ENCODE results near the gene CLINT1.
A peak's percentile ranks its signal among the peaks of the same experiment; 100 is the strongest.
"Not testable (repeated sequence)": the region's sequence is repeated elsewhere in the genome, so short reads cannot be mapped to it uniquely, and the experiment has no call there.

Gene CLINT1

DNA sequence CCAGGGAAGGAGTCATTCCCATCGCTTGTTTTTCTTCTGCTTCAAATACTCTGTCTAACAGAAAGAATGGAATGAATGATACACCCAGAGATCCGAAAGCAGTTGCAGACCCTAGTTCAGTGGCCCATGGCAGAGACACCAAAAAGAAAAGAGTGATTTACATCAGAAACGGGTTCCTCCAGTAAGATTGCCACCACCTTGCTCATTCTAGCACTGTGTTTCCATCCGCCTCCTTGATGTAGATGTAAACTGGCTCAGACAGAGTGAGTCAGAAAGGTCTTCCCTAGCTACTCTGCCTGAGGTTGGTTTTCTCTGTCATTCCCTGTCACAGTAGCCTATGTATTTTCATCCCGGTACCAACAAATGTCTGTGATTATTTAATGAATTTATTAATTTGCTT is 15.9 kb upstream of the CLINT1 start:
- peaks cover 18% of the 10 kb centered on the region for H3K4me1 Mint-ChIP-seq (ENCODE audit: low read depth)
- H3K9me3 Mint-ChIP-seq, result no peaks in the 10 kb centered on the region
- H3K4me3 Mint-ChIP-seq, result no peak overlapping the region
- no peak overlapping the region for H3K27ac Mint-ChIP-seq
- DNase-seq, result no peak
- H3K27me3 Mint-ChIP-seq, result no peaks in the 10 kb centered on the region
- no peaks in the 10 kb centered on the region for H3K36me3 Mint-ChIP-seq (ENCODE audit: low read depth)

DNA sequence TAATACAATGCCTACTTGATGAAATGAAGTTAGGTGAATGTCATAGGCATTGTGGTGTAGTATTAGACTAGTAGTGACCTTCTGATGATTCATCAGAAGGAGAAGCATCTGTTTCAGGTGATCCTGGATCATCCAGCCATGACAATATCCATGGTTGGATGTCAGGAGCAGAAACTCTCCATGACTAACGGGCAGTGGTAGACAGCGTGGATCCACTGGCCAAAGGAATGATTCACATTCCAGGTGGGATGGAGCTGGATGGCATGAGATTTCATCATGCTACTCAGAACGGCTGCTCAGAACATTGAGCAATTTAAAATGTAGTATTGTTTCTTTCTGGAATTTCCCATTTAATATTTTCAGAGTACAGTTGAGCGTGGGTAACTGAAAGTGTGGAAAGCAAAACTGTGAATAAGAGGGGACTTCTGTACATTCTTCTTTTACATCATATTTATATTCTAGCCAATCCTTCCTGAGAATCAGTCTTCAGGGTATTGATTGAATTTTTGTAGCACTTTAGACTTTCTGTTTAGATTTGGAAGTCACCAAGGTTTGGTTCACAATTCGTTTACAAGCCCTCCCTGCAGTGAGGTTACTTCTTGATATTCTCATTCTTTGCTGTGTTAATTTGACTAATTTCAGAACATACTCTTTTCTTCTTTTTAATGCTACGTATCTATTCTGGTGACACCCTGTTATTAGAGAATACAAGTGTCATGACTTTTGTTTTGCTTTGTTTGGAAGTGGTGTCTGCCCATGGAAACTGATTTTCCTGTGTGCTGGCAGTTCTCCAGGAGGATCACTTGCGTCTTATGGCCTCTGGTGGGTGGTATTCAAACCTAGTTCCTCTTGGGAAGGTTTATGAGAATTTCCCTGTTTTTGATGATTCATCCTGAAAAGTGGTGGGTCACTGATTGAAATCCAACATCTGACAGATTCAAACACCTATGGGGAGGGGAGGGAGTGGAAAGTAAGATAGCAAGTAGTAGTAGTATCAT is 12.2 kb upstream of the CLINT1 start:
- H3K9me3 Mint-ChIP-seq, result peaks cover 2% of the 10 kb centered on the region

DNA sequence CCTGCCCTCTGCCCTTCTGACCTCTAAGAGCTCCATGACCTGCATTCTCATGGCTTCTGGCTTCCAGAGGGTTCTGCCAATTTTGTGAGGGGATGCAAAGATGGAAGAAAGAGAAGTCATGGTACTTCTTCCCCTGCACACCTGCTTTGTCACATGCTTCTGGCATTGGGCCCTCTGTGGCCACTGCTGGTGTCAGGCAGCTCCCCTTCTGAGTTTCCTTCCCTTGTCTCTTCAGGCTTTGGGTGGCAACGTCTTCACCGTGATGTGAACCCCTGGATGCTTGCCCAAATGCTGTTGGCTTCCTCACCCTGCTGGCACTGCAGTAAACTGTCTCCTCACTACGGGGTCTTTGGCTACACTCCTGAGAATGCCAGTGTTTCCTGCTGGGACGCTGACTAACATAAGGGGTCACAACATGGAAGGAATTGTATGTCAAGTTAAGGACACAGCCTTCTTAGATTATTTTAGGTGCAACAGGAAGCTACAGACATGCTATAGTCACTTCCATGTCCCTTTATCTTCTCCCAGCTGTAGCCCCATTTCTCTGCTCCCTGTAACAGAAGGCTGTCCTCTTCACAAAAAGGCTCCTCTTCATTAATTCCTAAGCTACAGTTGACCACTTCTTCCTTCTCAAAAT is 8.9 kb upstream of the CLINT1 start:
- H3K9me3 Mint-ChIP-seq, result peaks cover 2% of the 10 kb centered on the region
- peaks cover 22% of the 10 kb centered on the region for H3K4me1 Mint-ChIP-seq (ENCODE audit: low read depth)
- no peaks in the 10 kb centered on the region for H3K27me3 Mint-ChIP-seq
- H3K27ac Mint-ChIP-seq, result no peak overlapping the region
- no peaks in the 10 kb centered on the region for H3K36me3 Mint-ChIP-seq (ENCODE audit: low read depth)
- DNase-seq, result no peak
- no peak overlapping the region for H3K4me3 Mint-ChIP-seq

More for the DNA sequence above, 12.2 kb upstream of the CLINT1 start:
- H3K27me3 Mint-ChIP-seq, result no peaks in the 10 kb centered on the region
- no peaks in the 10 kb centered on the region for H3K36me3 Mint-ChIP-seq (ENCODE audit: low read depth)
- H3K4me3 Mint-ChIP-seq, result no peak overlapping the region
- DNase-seq, result peak; percentile 32
- peaks cover 18% of the 10 kb centered on the region for H3K4me1 Mint-ChIP-seq (ENCODE audit: low read depth)
- peak overlapping the region; percentile 82 for H3K27ac Mint-ChIP-seq

DNA sequence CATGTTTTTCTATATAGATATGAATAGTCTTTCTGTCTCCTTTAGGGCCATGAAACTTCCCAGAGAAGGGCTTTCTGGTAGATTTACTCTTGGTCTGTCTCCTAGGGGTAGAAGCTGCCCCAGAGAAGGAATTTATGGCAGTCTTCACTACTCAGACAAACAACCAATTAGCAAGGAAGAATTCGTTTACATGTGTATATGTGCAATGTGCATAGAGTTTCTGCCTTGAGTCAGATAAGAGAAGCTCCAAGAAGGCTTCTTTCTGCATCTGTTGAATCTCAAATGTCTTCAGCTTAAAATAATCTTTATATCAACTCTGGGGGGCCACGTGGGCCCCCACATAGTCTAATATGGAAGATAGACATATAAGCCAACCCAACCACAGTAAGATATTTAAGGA is 7.6 kb upstream of the CLINT1 start:
- Mint-ChIP-seq H3K27ac (no peak overlapping the region), H3K36me3 (ENCODE audit: low read depth) (no peaks in the 10 kb centered on the region), H3K9me3 (peaks cover 2% of the 10 kb centered on the region), H3K4me3 (no peak overlapping the region), H3K27me3 (no peaks in the 10 kb centered on the region), H3K4me1 (ENCODE audit: low read depth) (peaks cover 25% of the 10 kb centered on the region)
- DNase-seq, result no peak

DNA sequence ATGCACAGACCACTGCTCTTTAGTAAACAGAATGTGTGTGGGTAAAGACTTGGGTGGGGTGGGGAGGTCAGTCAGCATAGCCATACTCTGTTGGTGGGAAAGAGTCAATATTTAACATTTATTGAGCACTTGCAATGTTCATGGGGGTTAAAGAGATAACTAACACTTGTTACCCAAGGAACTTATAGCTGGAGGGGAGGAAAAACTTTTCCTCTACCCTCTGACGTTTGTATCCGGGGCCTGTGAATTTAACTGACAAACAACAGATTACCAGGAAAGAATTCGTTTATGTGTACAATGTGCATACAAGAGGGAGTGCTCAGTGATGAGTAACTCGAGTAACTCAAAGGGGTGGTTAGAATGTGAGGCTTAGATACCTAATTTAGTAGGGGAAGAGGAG is 6.8 kb upstream of the CLINT1 start:
- Mint-ChIP-seq H3K4me3 (no peak overlapping the region), H3K27ac (no peak overlapping the region), H3K9me3 (peaks cover 2% of the 10 kb centered on the region), H3K27me3 (no peaks in the 10 kb centered on the region), H3K36me3 (ENCODE audit: low read depth) (no peaks in the 10 kb centered on the region), H3K4me1 (ENCODE audit: low read depth) (peaks cover 25% of the 10 kb centered on the region)
- no peak for DNase-seq

DNA sequence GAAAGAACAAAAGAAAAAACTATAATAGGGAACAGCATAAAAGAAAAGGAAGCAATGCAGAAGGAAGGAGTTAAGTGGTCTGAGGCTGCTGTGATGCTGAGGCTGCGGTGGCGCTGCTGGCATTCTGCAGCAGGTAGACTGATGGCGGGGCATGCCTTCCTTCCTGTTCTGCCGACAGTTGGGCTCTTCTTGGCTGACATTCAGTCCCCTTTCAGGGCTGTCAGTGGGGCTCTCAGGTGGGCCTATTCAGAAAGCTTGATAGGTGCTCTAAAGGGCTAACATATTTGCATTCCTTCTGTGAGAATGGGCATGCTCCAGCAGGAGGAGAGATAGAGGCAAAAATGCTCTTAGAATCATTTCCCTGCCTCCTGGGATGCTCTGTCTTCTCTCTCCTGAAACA is 5.1 kb upstream of the CLINT1 start:
- no peak for DNase-seq
- no peak overlapping the region for H3K4me3 Mint-ChIP-seq
- H3K4me1 Mint-ChIP-seq (ENCODE audit: low read depth), result peaks cover 37% of the 10 kb centered on the region
- H3K36me3 Mint-ChIP-seq (ENCODE audit: low read depth), result no peaks in the 10 kb centered on the region
- no peak overlapping the region for H3K27ac Mint-ChIP-seq
- no peaks in the 10 kb centered on the region for H3K9me3 Mint-ChIP-seq
- H3K27me3 Mint-ChIP-seq, result no peaks in the 10 kb centered on the region

DNA sequence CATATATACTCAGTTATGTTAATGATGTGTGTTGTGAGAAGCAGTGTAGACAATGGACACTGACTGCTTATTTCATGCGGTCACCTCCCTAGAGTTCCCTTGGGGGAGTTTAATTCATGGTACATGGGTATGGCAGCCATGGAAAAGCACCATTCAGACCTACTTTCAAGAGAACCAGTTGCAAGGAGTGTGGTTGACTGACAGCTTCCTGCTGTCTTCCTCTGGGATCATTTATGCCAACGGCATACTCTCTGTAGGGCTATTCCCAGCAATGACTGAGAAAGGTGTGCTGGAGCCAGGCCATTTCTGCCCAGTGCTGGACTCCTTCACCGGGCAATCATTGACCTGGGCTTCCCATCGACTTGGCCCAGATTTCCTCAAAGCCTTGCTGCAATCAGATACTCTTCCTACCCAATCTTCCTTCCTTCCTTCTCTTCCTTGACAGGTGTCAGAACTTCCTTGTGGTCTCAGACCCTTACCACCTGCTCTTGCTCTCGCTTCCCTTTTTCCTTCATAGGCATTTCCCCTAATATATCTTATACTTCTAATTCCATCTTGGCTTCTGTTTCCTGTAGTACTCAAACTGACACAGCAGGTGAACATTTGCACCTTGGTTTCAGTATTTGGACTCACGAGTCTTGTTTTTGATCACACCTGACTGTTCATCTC is 3.4 kb upstream of the CLINT1 start:
- Mint-ChIP-seq H3K4me3 (no peak overlapping the region), H3K27ac (no peak overlapping the region), H3K9me3 (no peaks in the 10 kb centered on the region), H3K36me3 (ENCODE audit: low read depth) (peaks cover 13% of the 10 kb centered on the region), H3K4me1 (ENCODE audit: low read depth) (peaks cover 46% of the 10 kb centered on the region), H3K27me3 (no peaks in the 10 kb centered on the region)
- DNase-seq, result no peak

DNA sequence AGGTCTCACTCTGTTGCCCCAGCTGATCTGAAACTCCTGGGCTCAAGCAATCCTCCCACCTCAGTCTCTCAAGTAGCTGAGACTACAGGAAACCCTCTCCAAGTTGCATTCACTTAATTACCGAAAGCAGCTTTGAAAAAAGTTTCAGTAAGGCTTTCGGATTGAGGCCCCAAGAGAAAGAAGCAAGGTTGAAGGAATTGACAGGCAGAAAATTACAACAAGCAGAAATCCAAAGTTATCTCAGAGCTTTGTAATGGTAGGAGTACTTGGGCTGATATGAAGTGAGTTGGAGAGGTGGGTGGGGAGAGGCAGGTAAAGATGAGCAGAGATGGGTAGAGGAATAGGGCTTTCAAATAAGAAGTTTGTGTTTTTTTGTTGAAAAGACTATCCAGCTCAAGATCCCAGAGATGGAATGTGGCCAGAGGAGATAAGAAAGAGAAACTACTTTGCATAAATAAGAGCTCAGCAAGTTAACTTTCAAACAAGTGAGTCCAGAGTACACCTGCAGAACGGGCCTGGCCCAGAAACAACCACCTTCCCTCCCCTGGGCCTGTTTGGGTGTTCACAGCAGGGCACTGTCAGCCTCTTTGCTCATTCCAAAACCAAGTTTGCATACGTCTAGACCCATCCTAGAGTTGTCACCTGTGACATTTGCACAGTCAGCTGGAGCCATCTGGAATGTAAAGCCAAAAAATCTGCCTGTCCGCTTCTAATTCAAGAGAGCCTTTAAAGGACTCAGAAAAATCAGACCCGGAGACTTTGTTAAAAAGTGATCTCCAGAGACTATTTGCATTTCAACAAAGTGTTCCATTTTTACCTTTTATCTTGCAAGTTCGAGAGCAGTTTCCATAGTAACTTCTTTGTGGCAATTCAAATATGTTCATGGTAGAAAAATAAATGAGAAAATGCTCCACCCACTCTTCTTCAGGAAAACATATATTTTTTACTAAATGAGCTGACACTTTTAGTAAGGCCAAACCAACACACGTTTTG is 2.2 kb upstream of the CLINT1 start:
- Mint-ChIP-seq H3K27me3 (no peaks in the 10 kb centered on the region), H3K27ac (peak overlapping the region; percentile 88), H3K9me3 (no peaks in the 10 kb centered on the region), H3K36me3 (ENCODE audit: low read depth) (peaks cover 23% of the 10 kb centered on the region), H3K4me3 (peak overlapping the region; percentile 57), H3K4me1 (ENCODE audit: low read depth) (peaks cover 58% of the 10 kb centered on the region)
- DNase-seq, result no peak

DNA sequence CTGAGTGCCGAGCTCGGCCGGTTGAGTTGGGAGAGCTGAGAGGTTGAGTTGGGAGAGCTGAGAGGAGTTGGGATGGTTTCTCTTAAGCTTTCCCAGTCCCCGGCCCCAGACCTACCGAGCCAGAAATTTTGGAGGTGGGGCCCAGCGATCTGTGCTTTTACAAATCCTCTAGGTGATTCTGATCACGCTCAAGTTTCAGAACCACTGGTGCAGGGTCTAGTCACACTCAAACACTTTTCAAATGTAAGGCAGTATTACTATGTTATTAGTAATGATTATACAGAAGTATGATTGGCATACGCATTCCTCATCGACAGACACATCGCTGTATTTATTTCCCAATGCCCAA is 256 bp upstream of the CLINT1 start:
- Mint-ChIP-seq H3K4me1 (ENCODE audit: low read depth) (peaks cover 71% of the 10 kb centered on the region), H3K27me3 (no peaks in the 10 kb centered on the region), H3K36me3 (ENCODE audit: low read depth) (peaks cover 39% of the 10 kb centered on the region), H3K4me3 (peak overlapping the region; percentile 96), H3K9me3 (no peaks in the 10 kb centered on the region), H3K27ac (peak overlapping the region; percentile 99)
- DNase-seq, result no peak

DNA sequence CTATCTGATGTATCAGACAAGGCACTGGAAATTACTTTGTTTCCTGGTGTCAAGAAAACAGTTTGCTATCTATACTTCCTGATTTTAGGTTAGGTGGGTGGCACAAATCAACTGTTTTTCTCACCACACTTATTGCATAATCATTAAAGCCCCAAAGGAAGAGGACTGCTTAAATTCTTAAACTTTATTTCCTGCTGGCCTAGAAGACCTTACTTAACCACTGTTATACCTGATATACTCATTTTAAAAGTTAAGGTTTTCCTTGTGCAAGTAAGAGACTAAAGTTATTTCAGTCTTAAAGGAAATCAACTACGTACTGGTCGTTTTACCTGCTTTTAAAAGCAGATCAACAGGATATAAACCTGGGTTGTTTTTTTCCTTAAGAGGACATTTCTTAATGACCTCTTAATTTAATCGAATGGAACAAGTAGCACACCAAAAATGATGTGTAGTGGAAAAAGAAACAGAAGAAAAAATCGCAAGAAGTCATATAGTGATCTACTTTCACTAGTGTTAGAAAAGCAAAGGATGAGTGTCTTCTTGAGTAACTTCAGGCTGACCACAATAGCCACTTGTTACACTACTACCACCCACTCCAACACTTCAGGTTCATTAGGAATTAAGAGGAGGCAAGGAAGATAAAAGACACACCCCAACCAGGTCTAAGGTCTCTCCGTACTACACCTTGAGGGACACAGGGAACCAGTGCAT is 974 bp downstream of the CLINT1 start:
- Mint-ChIP-seq H3K9me3 (no peaks in the 10 kb centered on the region), H3K27ac (peak overlapping the region; percentile 99), H3K27me3 (no peaks in the 10 kb centered on the region), H3K4me1 (ENCODE audit: low read depth) (peaks cover 75% of the 10 kb centered on the region), H3K4me3 (peak overlapping the region; percentile 96), H3K36me3 (ENCODE audit: low read depth) (peaks cover 47% of the 10 kb centered on the region)
- DNase-seq, result no peak

DNA sequence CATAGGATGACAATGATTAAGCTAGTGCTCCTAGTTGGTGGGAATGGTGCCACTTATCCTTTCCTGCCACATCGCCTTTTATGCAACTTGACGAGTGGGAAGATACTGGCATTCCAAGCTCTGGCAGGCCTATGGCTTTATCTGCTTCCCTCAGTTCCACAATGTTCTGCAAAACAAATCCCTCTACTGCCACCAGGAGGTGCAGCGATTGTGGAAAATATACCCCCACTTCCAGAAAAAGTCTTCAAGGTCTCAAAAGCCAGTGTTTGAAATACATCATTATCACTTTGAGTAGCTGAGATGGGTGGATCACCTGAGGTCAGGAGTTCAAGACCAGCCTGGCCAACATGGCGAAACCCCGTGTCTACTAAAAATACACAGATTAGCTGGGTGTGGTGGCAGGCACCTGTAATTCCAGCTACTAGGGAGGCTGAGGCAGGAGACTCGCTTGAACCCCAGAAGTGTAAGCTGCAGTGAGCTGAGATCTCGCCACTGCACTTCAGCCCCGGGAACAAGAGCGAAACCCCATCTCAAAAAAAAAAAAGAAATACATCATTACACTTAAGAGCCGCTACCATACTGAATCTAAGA is 3.4 kb downstream of the CLINT1 start:
- Mint-ChIP-seq H3K4me3 (peak overlapping the region; percentile 27), H3K4me1 (ENCODE audit: low read depth) (peaks cover 68% of the 10 kb centered on the region), H3K27me3 (no peaks in the 10 kb centered on the region), H3K9me3 (no peaks in the 10 kb centered on the region), H3K36me3 (ENCODE audit: low read depth) (peaks cover 62% of the 10 kb centered on the region), H3K27ac (peak overlapping the region; percentile 47)
- no peak for DNase-seq

DNA sequence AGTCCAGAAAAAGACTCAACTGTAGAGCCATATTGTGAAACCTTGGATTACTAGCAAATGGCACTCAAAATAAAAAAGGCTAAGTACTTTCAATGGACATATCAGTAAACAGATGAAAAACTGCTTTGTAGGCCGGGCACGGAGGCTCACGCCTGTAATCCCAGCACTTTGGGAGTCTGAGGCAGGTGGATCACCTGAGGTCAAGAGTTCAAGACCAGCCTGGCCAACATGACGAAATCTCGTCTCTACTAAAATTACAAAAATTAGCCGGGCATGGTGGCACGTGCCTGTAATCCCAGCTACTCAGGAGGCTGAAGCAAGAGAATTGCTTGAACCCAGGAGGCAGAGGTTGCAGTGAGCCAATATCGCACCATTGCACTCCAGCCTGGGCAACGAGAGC is 5.6 kb downstream of the CLINT1 start:
- H3K27me3 Mint-ChIP-seq, H3K27ac Mint-ChIP-seq, H3K4me3 Mint-ChIP-seq, H3K9me3 Mint-ChIP-seq, DNase-seq: not testable (repeated sequence)
- peaks cover 57% of the 10 kb centered on the region for H3K4me1 Mint-ChIP-seq (ENCODE audit: low read depth)
- H3K36me3 Mint-ChIP-seq (ENCODE audit: low read depth), result peaks cover 72% of the 10 kb centered on the region

DNA sequence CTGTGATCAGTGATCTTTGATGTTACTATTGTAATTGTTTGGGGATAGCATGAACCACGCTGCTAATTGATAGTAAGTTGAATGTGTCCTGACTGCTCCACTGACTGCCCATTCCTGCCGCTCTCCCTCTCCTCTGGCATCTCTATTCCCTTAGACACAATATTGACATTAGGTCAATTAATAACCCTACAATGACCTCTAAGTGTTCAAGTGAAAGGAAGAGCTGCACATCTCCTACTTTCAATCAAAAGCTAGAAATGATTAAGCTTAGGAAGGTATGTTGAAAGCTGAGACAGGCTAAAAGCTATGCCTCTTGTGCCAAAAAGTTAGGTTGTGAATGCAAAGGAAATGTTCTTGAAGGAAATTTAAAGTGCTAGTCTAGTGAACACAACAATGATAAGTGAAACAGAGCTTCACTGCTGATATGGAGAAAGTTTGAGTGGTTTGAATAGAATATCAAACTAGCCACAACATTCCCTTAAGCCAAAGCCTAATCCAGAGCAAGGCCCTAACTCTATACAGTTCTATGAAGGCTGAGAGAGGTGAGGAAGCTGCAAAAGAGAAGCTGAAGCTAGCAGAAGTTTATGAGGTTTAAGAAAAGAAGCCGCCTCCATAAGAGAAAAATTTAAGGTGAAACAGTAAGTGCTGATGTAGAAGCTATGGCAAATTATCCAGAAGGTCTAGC is 12.9 kb downstream of the CLINT1 start:
- Mint-ChIP-seq H3K27ac (no peak overlapping the region), H3K27me3 (no peaks in the 10 kb centered on the region), H3K4me3 (no peak overlapping the region), H3K4me1 (ENCODE audit: low read depth) (peaks cover 34% of the 10 kb centered on the region), H3K36me3 (ENCODE audit: low read depth) (peaks cover 62% of the 10 kb centered on the region), H3K9me3 (no peaks in the 10 kb centered on the region)
- no peak for DNase-seq
